Measurements from ENCODE around the gene SLC25A22.

- no peak for TF ChIP-seq POLR2A (IDR thresholded peaks at IDR 0.05)
- TF ChIP-seq, protein P1, sequence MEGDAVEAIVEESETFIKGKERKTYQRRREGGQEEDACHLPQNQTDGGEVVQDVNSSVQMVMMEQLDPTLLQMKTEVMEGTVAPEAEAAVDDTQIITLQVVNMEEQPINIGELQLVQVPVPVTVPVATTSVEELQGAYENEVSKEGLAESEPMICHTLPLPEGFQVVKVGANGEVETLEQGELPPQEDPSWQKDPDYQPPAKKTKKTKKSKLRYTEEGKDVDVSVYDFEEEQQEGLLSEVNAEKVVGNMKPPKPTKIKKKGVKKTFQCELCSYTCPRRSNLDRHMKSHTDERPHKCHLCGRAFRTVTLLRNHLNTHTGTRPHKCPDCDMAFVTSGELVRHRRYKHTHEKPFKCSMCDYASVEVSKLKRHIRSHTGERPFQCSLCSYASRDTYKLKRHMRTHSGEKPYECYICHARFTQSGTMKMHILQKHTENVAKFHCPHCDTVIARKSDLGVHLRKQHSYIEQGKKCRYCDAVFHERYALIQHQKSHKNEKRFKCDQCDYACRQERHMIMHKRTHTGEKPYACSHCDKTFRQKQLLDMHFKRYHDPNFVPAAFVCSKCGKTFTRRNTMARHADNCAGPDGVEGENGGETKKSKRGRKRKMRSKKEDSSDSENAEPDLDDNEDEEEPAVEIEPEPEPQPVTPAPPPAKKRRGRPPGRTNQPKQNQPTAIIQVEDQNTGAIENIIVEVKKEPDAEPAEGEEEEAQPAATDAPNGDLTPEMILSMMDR (IDR thresholded peaks at IDR 0.05): no peak
Measured at GRCh38 chr11:792873-793272, 5.2 kb downstream of the SLC25A22 start.
